ENCODE measurements around the gene CD2.

The CD2 gene

GRCh38 chr1:116785006-116785405 is 30.8 kb downstream of the CD2 start:
- no peak overlapping the region for H3K4ac ChIP-seq (ENCODE audit: low read depth in 1 of 2, low read length in 2 of 2)
- H3K14ac ChIP-seq (ENCODE audit: low read length in 2 of 2), result no peak overlapping the region
- H3K23ac ChIP-seq (ENCODE audit: low read length in 2 of 2), result no peak overlapping the region
- H3K27me3 ChIP-seq (ENCODE audit: control insufficient read depth in 1 of 2, insufficient read depth in 1 of 2, low read length in 2 of 2), result peaks cover 9 to 20% of the 10 kb centered on the region in 2 experiments
- H3K18ac ChIP-seq (ENCODE audit: low read depth in 1 of 2, low read length in 2 of 2), result no peak overlapping the region
- H3K36me3 ChIP-seq (ENCODE audit: control insufficient read depth in 1 of 2, insufficient read depth in 2 of 2, low read depth in 1 of 2, low read length in 2 of 2), result no peaks in the 10 kb centered on the region
- H2BK12ac ChIP-seq (ENCODE audit: low read length in 2 of 2), result no peak overlapping the region
- H3K79me1 ChIP-seq (replicated peaks; ENCODE audit: low read length, poor library complexity, severe bottlenecking), result no peaks in the 10 kb centered on the region
- no peak overlapping the region for H3K9ac ChIP-seq (ENCODE audit: low read length)
- H2AFZ ChIP-seq (ENCODE audit: low read depth, low read length), result no peak overlapping the region
- no peak overlapping the region for H2BK15ac ChIP-seq (ENCODE audit: low read depth, poor library complexity, severe bottlenecking)
- 80% methylated on average over 4 of the region's 4 CpGs for WGBS
- H3K9me3 ChIP-seq (ENCODE audit: control insufficient read depth, low read length), result peaks cover 15% of the 10 kb centered on the region
- H3K4me1 ChIP-seq (ENCODE audit: control insufficient read depth, insufficient read depth, low read depth, low read length), result no peaks in the 10 kb centered on the region
- no peak overlapping the region for H4K8ac ChIP-seq (ENCODE audit: low read length)
- H3K27ac ChIP-seq (ENCODE audit: low read length, poor library complexity, severe bottlenecking), result no peak overlapping the region
- no peak overlapping the region for H3K4me3 ChIP-seq (ENCODE audit: insufficient read depth in 1 of 2, low read depth in 1 of 2, low read length in 2 of 2)
- no peak overlapping the region for H2AK5ac ChIP-seq (ENCODE audit: low read length, severe bottlenecking)
- H3K4me2 ChIP-seq (ENCODE audit: low read length, poor library complexity, severe bottlenecking), result no peak overlapping the region
- DNase-seq, result no peak
- H2BK120ac ChIP-seq (ENCODE audit: low read depth, low read length), result no peak overlapping the region
- no peak overlapping the region for H4K91ac ChIP-seq (ENCODE audit: low read length)
- H2BK5ac ChIP-seq (ENCODE audit: low read depth, low read length, poor library complexity, severe bottlenecking), result no peak overlapping the region

GRCh38 chr1:116786049-116786448 is 31.8 kb downstream of the CD2 start:
- H3K4me2 ChIP-seq (ENCODE audit: low read length, poor library complexity, severe bottlenecking), result no peak overlapping the region
- no peak overlapping the region for H4K8ac ChIP-seq (ENCODE audit: low read length)
- H3K23ac ChIP-seq (ENCODE audit: low read length in 2 of 2), result no peak overlapping the region
- H3K4ac ChIP-seq (ENCODE audit: low read depth in 1 of 2, low read length in 2 of 2), result no peak overlapping the region
- no peak overlapping the region for H3K4me3 ChIP-seq (ENCODE audit: insufficient read depth in 1 of 2, low read depth in 1 of 2, low read length in 2 of 2)
- no peak overlapping the region for H2BK5ac ChIP-seq (ENCODE audit: low read depth, low read length, poor library complexity, severe bottlenecking)
- H2AFZ ChIP-seq (ENCODE audit: low read depth, low read length), result no peak overlapping the region
- no peak overlapping the region for H2BK120ac ChIP-seq (ENCODE audit: low read depth, low read length)
- no peaks in the 10 kb centered on the region for H3K4me1 ChIP-seq (ENCODE audit: control insufficient read depth, insufficient read depth, low read depth, low read length)
- no peak overlapping the region for H2BK15ac ChIP-seq (ENCODE audit: low read depth, poor library complexity, severe bottlenecking)
- DNase-seq, result no peak
- peaks cover 9 to 20% of the 10 kb centered on the region in 2 experiments for H3K27me3 ChIP-seq (ENCODE audit: control insufficient read depth in 1 of 2, insufficient read depth in 1 of 2, low read length in 2 of 2)
- WGBS, result 83% methylated on average over 1 of the region's 1 CpG
- H3K18ac ChIP-seq (ENCODE audit: low read depth in 1 of 2, low read length in 2 of 2), result no peak overlapping the region
- no peaks in the 10 kb centered on the region for H3K79me1 ChIP-seq (replicated peaks; ENCODE audit: low read length, poor library complexity, severe bottlenecking)
- no peak overlapping the region for H4K91ac ChIP-seq (ENCODE audit: low read length)
- no peak overlapping the region for H3K14ac ChIP-seq (ENCODE audit: low read length in 2 of 2)
- peaks cover 15% of the 10 kb centered on the region for H3K9me3 ChIP-seq (ENCODE audit: control insufficient read depth, low read length)
- H3K9ac ChIP-seq (ENCODE audit: low read length), result no peak overlapping the region
- H3K36me3 ChIP-seq (ENCODE audit: control insufficient read depth in 1 of 2, insufficient read depth in 2 of 2, low read depth in 1 of 2, low read length in 2 of 2), result no peaks in the 10 kb centered on the region
- H2AK5ac ChIP-seq (ENCODE audit: low read length, severe bottlenecking), result no peak overlapping the region
- H3K27ac ChIP-seq (ENCODE audit: low read length, poor library complexity, severe bottlenecking), result no peak overlapping the region
- no peak overlapping the region for H2BK12ac ChIP-seq (ENCODE audit: low read length in 2 of 2)

- peaks cover 7 to 19% of the 10 kb centered on the region in 2 experiments for H3K27me3 ChIP-seq (ENCODE audit: control insufficient read depth in 1 of 2, insufficient read depth in 1 of 2, low read length in 2 of 2)
- H2BK15ac ChIP-seq (ENCODE audit: low read depth, poor library complexity, severe bottlenecking), result no peak overlapping the region
- no peak overlapping the region for H3K4me3 ChIP-seq (ENCODE audit: insufficient read depth in 1 of 2, low read depth in 1 of 2, low read length in 2 of 2)
- H2BK5ac ChIP-seq (ENCODE audit: low read depth, low read length, poor library complexity, severe bottlenecking), result no peak overlapping the region
- H3K9ac ChIP-seq (ENCODE audit: low read length), result no peak overlapping the region
- no peak overlapping the region for H3K4ac ChIP-seq (ENCODE audit: low read depth in 1 of 2, low read length in 2 of 2)
- no peak overlapping the region for H3K27ac ChIP-seq (ENCODE audit: low read length, poor library complexity, severe bottlenecking)
- no peak overlapping the region for H4K91ac ChIP-seq (ENCODE audit: low read length)
- H3K9me3 ChIP-seq (ENCODE audit: control insufficient read depth, low read length), result peaks cover 4% of the 10 kb centered on the region
- no peak overlapping the region for H2BK120ac ChIP-seq (ENCODE audit: low read depth, low read length)
- peaks cover 1% of the 10 kb centered on the region for H3K4me1 ChIP-seq (ENCODE audit: control insufficient read depth, insufficient read depth, low read depth, low read length)
- no peak overlapping the region for H2AK5ac ChIP-seq (ENCODE audit: low read length, severe bottlenecking)
- H4K8ac ChIP-seq (ENCODE audit: low read length), result no peak overlapping the region
- H2AFZ ChIP-seq (ENCODE audit: low read depth, low read length), result no peak overlapping the region
- no peaks in the 10 kb centered on the region for H3K36me3 ChIP-seq (ENCODE audit: control insufficient read depth in 1 of 2, insufficient read depth in 2 of 2, low read depth in 1 of 2, low read length in 2 of 2)
- no peak overlapping the region for H3K4me2 ChIP-seq (ENCODE audit: low read length, poor library complexity, severe bottlenecking)
- H3K23ac ChIP-seq (ENCODE audit: low read length in 2 of 2), result no peak overlapping the region
- H2BK12ac ChIP-seq (ENCODE audit: low read length in 2 of 2), result no peak overlapping the region
- H3K14ac ChIP-seq (ENCODE audit: low read length in 2 of 2), result no peak overlapping the region
- no peak overlapping the region for H3K18ac ChIP-seq (ENCODE audit: low read depth in 1 of 2, low read length in 2 of 2)
- no peaks in the 10 kb centered on the region for H3K79me1 ChIP-seq (replicated peaks; ENCODE audit: low read length, poor library complexity, severe bottlenecking)
- DNase-seq, result no peak
These were observed 37.5 kb downstream of the CD2 start for GRCh38 chr1:116791727-116792126.

GRCh38 chr1:116793357-116793935 is 39.2 kb downstream of the CD2 start:
- H2BK12ac ChIP-seq (ENCODE audit: low read length in 2 of 2), result no peak overlapping the region
- no peak overlapping the region for H2AK5ac ChIP-seq (ENCODE audit: low read length, severe bottlenecking)
- no peaks in the 10 kb centered on the region for H3K36me3 ChIP-seq (ENCODE audit: control insufficient read depth in 1 of 2, insufficient read depth in 2 of 2, low read depth in 1 of 2, low read length in 2 of 2)
- H3K4me2 ChIP-seq (ENCODE audit: low read length, poor library complexity, severe bottlenecking), result no peak overlapping the region
- no peak overlapping the region for H3K18ac ChIP-seq (ENCODE audit: low read depth in 1 of 2, low read length in 2 of 2)
- no peak overlapping the region for H3K14ac ChIP-seq (ENCODE audit: low read length in 2 of 2)
- peaks cover 9 to 27% of the 10 kb centered on the region in 2 experiments for H3K27me3 ChIP-seq (ENCODE audit: control insufficient read depth in 1 of 2, insufficient read depth in 1 of 2, low read length in 2 of 2)
- WGBS, result 80% methylated on average over 1 of the region's 2 CpGs
- no peaks in the 10 kb centered on the region for H3K79me1 ChIP-seq (replicated peaks; ENCODE audit: low read length, poor library complexity, severe bottlenecking)
- H3K4me3 ChIP-seq (ENCODE audit: insufficient read depth in 1 of 2, low read depth in 1 of 2, low read length in 2 of 2), result no peak overlapping the region
- H4K91ac ChIP-seq (ENCODE audit: low read length), result no peak overlapping the region
- H3K27ac ChIP-seq (ENCODE audit: low read length, poor library complexity, severe bottlenecking), result no peak overlapping the region
- H3K23ac ChIP-seq (ENCODE audit: low read length in 2 of 2), result no peak overlapping the region
- H3K4me1 ChIP-seq (ENCODE audit: control insufficient read depth, insufficient read depth, low read depth, low read length), result peaks cover 1% of the 10 kb centered on the region
- no peak for DNase-seq
- H4K8ac ChIP-seq (ENCODE audit: low read length), result no peak overlapping the region
- H3K9ac ChIP-seq (ENCODE audit: low read length), result no peak overlapping the region
- H2AFZ ChIP-seq (ENCODE audit: low read depth, low read length), result no peak overlapping the region
- no peak overlapping the region for H2BK5ac ChIP-seq (ENCODE audit: low read depth, low read length, poor library complexity, severe bottlenecking)
- H2BK120ac ChIP-seq (ENCODE audit: low read depth, low read length), result no peak overlapping the region
- H3K4ac ChIP-seq (ENCODE audit: low read depth in 1 of 2, low read length in 2 of 2), result no peak overlapping the region
- H3K9me3 ChIP-seq (ENCODE audit: control insufficient read depth, low read length), result no peaks in the 10 kb centered on the region
- H2BK15ac ChIP-seq (ENCODE audit: low read depth, poor library complexity, severe bottlenecking), result no peak overlapping the region

All from mesenchymal stem cell (in vitro differentiated cells and primary cell).